Ovary (tissue), 3 donors: Measurements from ENCODE around the gene GOLGA8J.

Experiments used
- CTCF ChIP-seq, 3 donors: fragments of 450-650 bp in 2 of 3; fragments of 200-600 bp in 1 of 3; IDR thresholded peaks; one replicate each; pipeline versions ENCODE4 v1.5.1 to v1.8.0; 2016 to 2022; ENCODE audit warnings: antibody characterized with exemption in 3 of 3, mild to moderate bottlenecking in 1 of 3
- POLR2A ChIP-seq: fragments of 450-650 bp; IDR thresholded peaks from one replicate; pipeline ENCODE4 v1.6.1; 2017; ENCODE audit warnings: antibody characterized with exemption, mild to moderate bottlenecking, moderate library complexity
- donor health status: DM: no; HTN: no; CAD: no.

- TF ChIP-seq CTCF (IDR thresholded peaks at IDR 0.05) (peak; percentile 8 to 24 (median 10)), POLR2A (no peak)
These were observed 39.5 kb upstream of the GOLGA8J start for GRCh38 chr15:30043211-30043655.
